HG03460 (cell line): Measurements from ENCODE around the gene ALX3.

Source experiments
- ATAC-seq: cut with Tn5 transposase; IDR thresholded peaks from one replicate; pipeline ENCODE4 v1.9.1; 2021; ENCODE audit not compliant: unreplicated experiment

The ALX3 gene

GRCh38 chr1:110070671-110071242 lies at the start of gene ALX3:
ALX3 (minus strand) TSS chr1:110070672; CDS start chr1:110070612, 60 bp downstream.
- ATAC-seq = no peak

- no peak for ATAC-seq
These were observed 49.4 kb upstream of the ALX3 start for GRCh38 chr1:110119843-110120242.

- ATAC-seq = no peak
These were observed 48.3 kb upstream of the ALX3 start for GRCh38 chr1:110118636-110119396.

- ATAC-seq = no peak
These were observed 44.3 kb upstream of the ALX3 start for GRCh38 chr1:110114784-110115183.

- ATAC-seq = no peak
These were observed 43.7 kb upstream of the ALX3 start for GRCh38 chr1:110114173-110114572.

GRCh38 chr1:110113551-110113950 lies 43.1 kb upstream of the ALX3 start:
- ATAC-seq = no peak

GRCh38 chr1:110112656-110113055 lies 42.2 kb upstream of the ALX3 start:
- no peak for ATAC-seq

GRCh38 chr1:110112143-110112542 lies 41.7 kb upstream of the ALX3 start, which contains the start of gene UBL4B:
UBL4B (plus strand) TSS chr1:110112443; CDS start chr1:110112535, 92 bp downstream.
- no peak for ATAC-seq

GRCh38 chr1:110111081-110111480 lies 40.6 kb upstream of the ALX3 start:
- no peak for ATAC-seq

GRCh38 chr1:110107867-110108469 lies 37.5 kb upstream of the ALX3 start:
- ATAC-seq = no peak

GRCh38 chr1:110106013-110106941 lies 35.8 kb upstream of the ALX3 start:
- ATAC-seq = no peak

- ATAC-seq = no peak
These were observed 31.6 kb upstream of the ALX3 start for GRCh38 chr1:110102081-110102480.

- ATAC-seq = no peak
These were observed 29.9 kb upstream of the ALX3 start for GRCh38 chr1:110100335-110100734.

GRCh38 chr1:110098222-110099026 lies 28.0 kb upstream of the ALX3 start:
- ATAC-seq = no peak

GRCh38 chr1:110097507-110098221 lies 27.2 kb upstream of the ALX3 start:
- ATAC-seq = no peak

- no peak for ATAC-seq
These were observed 24.6 kb upstream of the ALX3 start for GRCh38 chr1:110094931-110095654.

- no peak for ATAC-seq
These were observed 22.5 kb upstream of the ALX3 start for GRCh38 chr1:110092991-110093390.

- no peak for ATAC-seq
These were observed 21.3 kb upstream of the ALX3 start for GRCh38 chr1:110091791-110092190.

GRCh38 chr1:110091381-110091780 lies 20.9 kb upstream of the ALX3 start:
- no peak for ATAC-seq
